ENCODE measurements around the gene TSSC4. TPM values are rescaled to one million over a fixed set of nuclear protein-coding genes. Genes with fewer than 3 reads are reported as not detected.

TSSC4 gene
- total and polyA plus RNA-seq, 2 of the 13 experiments (the other 11 are each of a cell fraction or from before 2014, with no cell fraction given), result 16.2 to 58.6 TPM

DNA sequence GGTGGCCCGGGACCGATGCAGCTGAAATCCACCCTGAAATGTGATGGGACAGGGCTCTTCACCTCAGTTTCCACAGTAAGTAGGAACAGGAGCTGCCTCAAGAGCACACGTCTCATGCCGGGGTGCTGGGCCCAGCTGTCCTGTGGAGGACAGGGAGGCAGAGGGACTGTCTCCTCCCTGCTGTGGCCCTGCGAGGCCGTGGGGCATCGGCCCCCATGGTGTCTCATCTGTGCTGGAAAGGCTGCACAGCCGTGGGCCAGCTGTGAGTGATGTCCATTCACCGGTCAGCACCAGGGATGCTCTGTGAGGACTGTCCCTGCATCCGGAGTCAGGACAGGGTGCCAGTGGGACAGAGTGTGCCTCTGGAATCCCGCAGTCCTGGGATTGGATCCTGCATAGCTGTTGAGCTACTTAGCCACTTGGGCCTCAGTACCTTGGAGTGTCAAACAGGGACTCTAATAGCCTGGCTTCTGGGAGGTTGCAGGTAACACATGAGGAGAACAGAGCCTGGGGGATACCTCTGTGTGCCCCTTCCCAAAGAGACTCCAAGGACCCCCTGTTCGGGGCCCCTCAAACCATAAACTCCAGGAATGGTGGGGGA lies 27.3 kb downstream of the TSSC4 start:
- POLR2A ChIA-PET, result no interaction called here
- FAIRE-seq (no peak), DNase-seq (ENCODE audit: low spot score) (no peak), ATAC-seq (peak; percentile 7; the same call in 2 of the 3 replicates)
- TF ChIP-seq FOXK2 (IDR thresholded peaks at IDR 0.05) (no peak), ZNF737 (CRISPR knock-in tag; IDR thresholded peaks at IDR 0.05; ENCODE audit: borderline replicate concordance) (no peak), RCOR2 (CRISPR knock-in tag; IDR thresholded peaks at IDR 0.05) (no peak), CENPX (CRISPR knock-in tag; IDR thresholded peaks at IDR 0.05) (no peak), ZSCAN12 (CRISPR knock-in tag; IDR thresholded peaks at IDR 0.05) (no peak), TGIF2 (CRISPR knock-in tag; IDR thresholded peaks at IDR 0.05) (no peak), ZNF12 (CRISPR knock-in tag; IDR thresholded peaks at IDR 0.05) (no peak)
- TF ChIP-seq, protein P1, sequence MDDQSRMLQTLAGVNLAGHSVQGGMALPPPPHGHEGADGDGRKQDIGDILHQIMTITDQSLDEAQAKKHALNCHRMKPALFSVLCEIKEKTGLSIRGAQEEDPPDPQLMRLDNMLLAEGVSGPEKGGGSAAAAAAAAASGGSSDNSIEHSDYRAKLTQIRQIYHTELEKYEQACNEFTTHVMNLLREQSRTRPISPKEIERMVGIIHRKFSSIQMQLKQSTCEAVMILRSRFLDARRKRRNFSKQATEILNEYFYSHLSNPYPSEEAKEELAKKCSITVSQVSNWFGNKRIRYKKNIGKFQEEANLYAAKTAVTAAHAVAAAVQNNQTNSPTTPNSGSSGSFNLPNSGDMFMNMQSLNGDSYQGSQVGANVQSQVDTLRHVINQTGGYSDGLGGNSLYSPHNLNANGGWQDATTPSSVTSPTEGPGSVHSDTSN (CRISPR knock-in tag; IDR thresholded peaks at IDR 0.05; ENCODE audit: borderline replicate concordance), result no peak
- TF ChIP-seq, protein P2, sequence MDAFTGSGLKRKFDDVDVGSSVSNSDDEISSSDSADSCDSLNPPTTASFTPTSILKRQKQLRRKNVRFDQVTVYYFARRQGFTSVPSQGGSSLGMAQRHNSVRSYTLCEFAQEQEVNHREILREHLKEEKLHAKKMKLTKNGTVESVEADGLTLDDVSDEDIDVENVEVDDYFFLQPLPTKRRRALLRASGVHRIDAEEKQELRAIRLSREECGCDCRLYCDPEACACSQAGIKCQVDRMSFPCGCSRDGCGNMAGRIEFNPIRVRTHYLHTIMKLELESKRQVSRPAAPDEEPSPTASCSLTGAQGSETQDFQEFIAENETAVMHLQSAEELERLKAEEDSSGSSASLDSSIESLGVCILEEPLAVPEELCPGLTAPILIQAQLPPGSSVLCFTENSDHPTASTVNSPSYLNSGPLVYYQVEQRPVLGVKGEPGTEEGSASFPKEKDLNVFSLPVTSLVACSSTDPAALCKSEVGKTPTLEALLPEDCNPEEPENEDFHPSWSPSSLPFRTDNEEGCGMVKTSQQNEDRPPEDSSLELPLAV (CRISPR knock-in tag; conservative IDR thresholded peaks at IDR 0.05; ENCODE audit: low read depth), result no peak
- BruUV-seq (replicated peaks), result no TSS peak
- intact Hi-C loops (cut with micrococcal nuclease; ENCODE audit: unreplicated experiment) (loop anchor here (2.0 kb wide), 1 partner anchor 465 kb away; no protein-coding TSS in a partner anchor), in situ Hi-C loops (cut with HindIII; ENCODE audit: extremely low pct_ligation_motif_present, low pct_unique_long_range_greater_than_20kb) (loop anchor here (5.0 to 10.0 kb wide), 2 partner anchors 104 to 267 kb away; partner anchors contain the start of gene KCNQ1OT1)
- WGBS (ENCODE audit: low lambda C conversion rate), result 0% methylated on average over 2 of the region's 12 CpGs
- H3K79me2 ChIP-seq (ENCODE audit: insufficient read depth, low read length), result no peaks in the 10 kb centered on the region
- H3K27ac ChIP-seq (ENCODE audit: extremely low read length, insufficient read depth, low read length), result no peak overlapping the region
- no peak overlapping the region for H3K4me3 ChIP-seq (replicated peaks in 1 of 3; ENCODE audit: insufficient read depth in 1 of 3, low read depth in 2 of 3, low read length in 3 of 3)
- H3K9me3 ChIP-seq (ENCODE audit: low read length), result no peaks in the 10 kb centered on the region
- H3K9ac ChIP-seq (ENCODE audit: insufficient read depth, low read depth, low read length), result no peak overlapping the region
- no peak overlapping the region for H3K4me2 ChIP-seq (ENCODE audit: low read depth, low read length)
- CTCF ChIA-PET (ENCODE audit: low intra/inter-chr PET ratio, low total read pairs), result interaction anchor here (2.2 to 4.9 kb wide), 2 partner anchors 101 to 104 kb away, joined by 14 to 111 read pairs; no protein-coding TSS in a partner anchor
- H4K20me1 ChIP-seq (ENCODE audit: insufficient read depth, low read length), result no peaks in the 10 kb centered on the region
- no peak overlapping the region for H2AFZ ChIP-seq (ENCODE audit: low read length)
- no peaks in the 10 kb centered on the region for H3K4me1 ChIP-seq (ENCODE audit: insufficient read depth, low read length)
- H3K27me3 ChIP-seq (ENCODE audit: control insufficient read depth in 1 of 2, insufficient read depth in 2 of 2, low read length in 2 of 2), result peaks cover 16 to 60% of the 10 kb centered on the region in 2 experiments
- H3K36me3 ChIP-seq (replicated peaks in 1 of 2; ENCODE audit: control insufficient read depth in 1 of 2, insufficient read depth in 2 of 2, low read length in 2 of 2), result no peaks in the 10 kb centered on the region

Data from HepG2 (cell line).